ENCODE data around the gene ATP5MC2.
"Not testable (repeated sequence)": the region's sequence is repeated elsewhere in the genome, so short reads cannot be mapped to it uniquely, and the experiment has no call there.

Gene ATP5MC2

DNA sequence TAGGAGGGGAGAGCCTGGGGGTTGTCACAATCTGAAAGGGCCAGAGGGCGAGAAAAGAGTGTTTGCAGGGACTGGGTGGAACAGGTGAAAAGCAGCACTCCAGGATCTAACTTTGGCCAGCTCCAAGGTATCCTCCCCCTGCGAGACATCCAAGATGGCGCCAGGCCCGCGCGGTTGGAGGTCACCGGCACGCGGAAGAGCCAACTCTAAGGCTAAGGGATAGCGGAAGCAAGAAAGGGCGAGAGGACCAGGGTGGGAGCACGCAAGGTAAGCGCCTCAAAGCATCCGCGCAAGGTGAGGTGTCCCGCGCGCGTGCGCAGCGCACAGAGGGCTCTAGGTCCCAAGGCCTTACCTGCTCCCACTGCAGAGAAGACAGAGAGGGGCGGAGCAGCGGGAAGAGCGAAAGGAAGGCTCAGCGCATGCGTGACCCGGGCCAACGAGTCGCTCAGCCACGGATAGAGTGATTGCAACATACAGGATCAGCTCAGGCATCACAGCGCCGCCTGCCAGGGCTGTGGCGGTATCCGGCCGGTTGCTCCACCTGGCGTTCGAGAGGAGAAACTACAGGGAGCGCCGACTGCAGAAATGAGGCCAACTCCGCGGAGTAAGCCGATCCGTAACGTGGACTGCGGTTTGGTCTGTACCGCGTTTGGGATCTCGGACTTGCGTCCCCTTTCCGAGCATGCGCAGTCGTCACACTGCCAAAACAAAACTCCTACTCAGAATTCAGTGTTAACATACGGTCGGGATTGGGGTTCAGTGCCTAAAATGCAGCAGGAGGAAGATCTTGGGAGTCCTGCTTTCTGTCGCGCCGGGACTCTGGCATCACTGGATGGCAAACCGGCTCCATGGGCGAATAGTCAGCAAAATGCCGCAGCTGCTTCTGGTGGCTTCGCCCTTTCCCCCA lies at the start of gene ATP5MC2:
Gene ATP5MC2 (minus strand): TSS at position 383 of the 907 bp plus-strand sequence. CDS start 3,469 bp downstream, outside the sequence.
- DNase-seq, result peak; percentile 98

GRCh38 chr12:53722450-53723041 lies 46.7 kb upstream of the ATP5MC2 start:
- DNase-seq, result no peak

DNA sequence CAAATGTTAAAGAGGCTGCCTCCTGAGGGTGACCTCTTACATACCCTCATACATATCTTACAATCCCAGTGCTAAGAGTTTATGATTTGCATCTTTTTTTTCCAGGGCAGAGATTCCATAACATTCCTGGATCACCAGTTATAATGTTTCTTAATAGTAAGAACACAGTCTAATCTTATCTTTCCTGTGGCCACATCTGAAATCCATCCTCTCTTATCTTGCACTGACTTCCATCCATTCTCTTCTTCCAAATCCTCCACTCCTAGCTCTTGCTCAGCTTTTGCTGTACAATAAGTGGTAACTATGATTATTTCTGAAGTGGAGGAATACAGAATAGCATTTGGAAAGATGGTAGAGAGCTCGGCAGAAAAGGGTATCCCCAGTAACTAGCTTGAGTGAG lies 45.1 kb upstream of the ATP5MC2 start:
- no peak for DNase-seq

- DNase-seq, result no peak
These were observed 43.8 kb upstream of the ATP5MC2 start for GRCh38 chr12:53719649-53720048.

- DNase-seq, result not testable (repeated sequence)
These were observed 42.7 kb upstream of the ATP5MC2 start for GRCh38 chr12:53718567-53718966.

DNA sequence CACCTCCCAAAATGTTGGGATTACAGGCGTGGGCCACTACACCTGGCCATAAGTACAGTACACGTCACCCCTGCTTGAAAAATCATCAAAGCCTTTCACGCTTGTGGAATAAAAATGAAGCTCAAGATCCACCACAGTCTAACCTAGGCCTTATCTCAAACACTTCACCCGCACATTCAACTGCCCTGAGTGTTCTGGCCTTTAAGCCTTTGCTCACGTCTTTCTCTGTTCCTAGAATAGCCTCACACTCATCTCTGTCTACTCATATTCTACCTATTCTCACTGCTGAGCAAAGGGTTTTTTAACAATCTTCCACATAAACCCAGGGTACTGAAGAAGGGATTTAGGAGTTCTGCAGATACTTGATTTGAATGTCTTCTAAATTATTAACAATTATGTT lies 41.4 kb upstream of the ATP5MC2 start:
- DNase-seq, result no peak

DNA sequence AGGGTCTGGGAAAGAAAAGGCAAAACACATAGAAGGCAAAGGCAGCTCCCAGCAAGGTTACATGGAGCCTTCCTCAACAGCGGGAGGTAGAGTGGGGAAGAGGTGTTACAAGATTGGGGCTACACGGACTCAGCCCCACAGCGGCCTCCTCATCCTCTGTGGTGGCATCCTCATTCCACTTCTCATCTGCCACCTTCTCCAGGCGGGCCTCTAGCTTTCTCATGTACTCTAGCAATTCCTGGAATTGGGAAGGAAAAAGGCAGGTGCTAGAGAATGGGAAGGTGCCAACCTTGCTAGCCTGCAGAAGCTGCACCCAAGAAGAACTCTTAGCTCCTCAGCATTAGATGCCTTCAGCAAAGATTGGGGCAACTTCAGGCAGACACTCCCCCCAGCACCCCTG lies 38.1 kb upstream of the ATP5MC2 start:
- no peak for DNase-seq

DNA sequence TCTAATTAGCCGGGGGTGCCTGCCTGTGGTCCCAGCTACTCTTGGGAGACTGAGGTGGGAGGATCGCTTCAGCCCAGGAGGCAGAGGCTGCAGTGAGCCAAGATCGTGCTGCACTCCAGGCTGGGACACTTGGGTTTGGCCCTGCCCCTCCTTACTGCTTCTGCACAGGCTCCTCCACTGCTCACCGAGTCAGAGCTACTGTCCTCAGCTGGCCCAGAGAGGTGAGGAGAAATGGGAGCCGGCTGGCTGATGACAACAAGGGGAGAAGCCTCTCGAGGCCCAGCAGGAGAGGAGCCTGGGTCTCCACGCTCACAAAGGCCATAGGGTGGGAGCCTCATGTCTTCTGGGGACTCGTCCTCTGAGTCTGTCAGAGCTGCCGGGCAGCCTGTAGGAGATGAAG lies 37.6 kb upstream of the ATP5MC2 start:
- DNase-seq, result no peak

GRCh38 chr12:53712059-53712643 lies 36.3 kb upstream of the ATP5MC2 start:
- DNase-seq, result no peak

- no peak for DNase-seq
These were observed 34.2 kb upstream of the ATP5MC2 start for GRCh38 chr12:53710091-53710490.

DNA sequence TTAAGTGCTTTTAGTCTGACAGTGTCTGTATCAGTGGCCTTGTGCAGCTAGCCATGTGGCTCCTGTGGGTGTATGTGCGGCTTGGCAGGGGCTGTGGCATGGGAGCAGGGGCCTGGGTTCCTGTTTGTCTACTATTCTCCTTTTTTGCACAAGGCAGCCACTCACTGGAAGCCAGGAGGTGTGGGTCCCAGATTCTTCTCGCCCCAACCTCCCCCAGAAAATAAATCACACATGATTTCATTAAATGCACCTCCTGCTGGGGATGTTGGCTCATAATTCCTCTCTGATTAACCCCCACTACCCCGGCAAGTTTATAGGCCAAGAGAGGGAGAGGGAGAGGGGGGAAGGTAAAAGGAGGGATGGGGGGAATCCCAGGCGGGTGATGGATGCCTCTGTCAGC lies 33.8 kb upstream of the ATP5MC2 start:
- no peak for DNase-seq

- no peak for DNase-seq
These were observed 30.2 kb upstream of the ATP5MC2 start for GRCh38 chr12:53706080-53706479.

DNA sequence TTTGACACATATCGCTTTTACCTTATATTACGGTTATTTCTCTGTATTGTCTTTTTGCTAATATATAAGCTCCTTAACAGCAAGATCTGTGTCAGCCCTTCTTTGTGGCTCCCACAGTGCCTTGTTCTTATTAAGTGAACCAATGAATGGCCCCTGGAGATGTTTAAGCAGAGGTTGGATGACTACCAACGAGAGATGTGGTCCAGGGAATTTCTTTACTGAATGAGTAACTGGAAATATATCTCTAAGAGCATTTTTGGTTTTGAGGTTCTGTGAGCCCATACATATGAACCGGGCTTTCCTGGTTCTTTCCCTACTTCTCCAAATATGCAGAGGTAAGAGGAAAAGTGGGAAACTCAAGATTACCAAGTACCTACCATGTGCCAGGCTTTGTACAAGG lies 27.9 kb upstream of the ATP5MC2 start:
- DNase-seq, result no peak

- DNase-seq, result peak; percentile 35
These were observed 25.8 kb upstream of the ATP5MC2 start for GRCh38 chr12:53701518-53702264.

GRCh38 chr12:53700567-53700966 lies 24.7 kb upstream of the ATP5MC2 start:
- DNase-seq, result no peak

DNA sequence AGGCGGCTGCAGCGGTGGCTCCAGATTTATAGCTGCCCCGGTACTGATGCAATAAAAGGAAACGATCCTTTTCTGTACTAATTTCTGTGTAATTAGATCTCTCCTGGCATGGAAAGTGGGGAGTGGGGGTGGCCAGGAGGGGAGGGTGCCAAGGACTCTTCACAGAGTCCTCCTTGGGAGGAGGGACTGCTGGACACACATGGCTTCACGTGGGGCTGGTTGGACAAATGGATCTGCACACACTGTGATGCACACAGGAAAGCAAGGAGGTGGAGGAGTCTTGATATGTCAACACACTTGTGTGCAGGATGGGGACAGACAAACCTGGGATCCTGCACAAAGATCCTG lies 23.8 kb upstream of the ATP5MC2 start:
- no peak for DNase-seq

GRCh38 chr12:53698948-53699677 lies 23.2 kb upstream of the ATP5MC2 start:
- no peak for DNase-seq

DNA sequence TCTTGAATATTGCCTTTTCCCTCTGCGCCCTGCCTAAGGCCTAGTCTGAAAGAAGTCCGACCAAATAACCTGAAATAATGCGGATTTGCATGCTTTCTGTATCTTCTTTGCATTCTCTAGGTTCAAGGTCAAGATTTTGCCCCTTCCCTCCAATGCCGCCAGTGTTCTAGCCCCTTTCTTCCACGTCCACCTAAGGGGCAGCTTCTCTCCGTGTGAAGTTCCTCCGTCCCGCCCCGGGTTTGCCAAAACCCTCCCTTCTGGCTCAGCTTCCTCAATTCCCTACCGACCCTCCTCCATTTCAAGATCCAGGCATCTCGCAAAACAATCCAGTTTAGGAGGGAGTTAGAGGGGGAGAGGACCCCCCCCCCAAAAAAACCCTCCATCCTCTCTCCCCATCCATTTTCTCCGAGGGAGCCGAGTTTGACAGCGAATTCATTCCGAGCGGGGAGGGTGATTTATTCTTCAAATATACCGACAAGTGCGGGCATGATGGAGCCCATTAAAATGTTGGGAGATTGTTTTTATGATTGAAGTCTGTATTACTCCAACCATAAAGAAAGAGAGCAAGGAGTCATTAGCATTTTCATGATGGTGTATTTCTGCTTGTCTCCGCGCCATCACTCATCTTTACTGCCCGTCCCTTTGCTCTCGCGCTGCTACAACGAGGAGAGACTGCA lies 20.9 kb upstream of the ATP5MC2 start:
- DNase-seq, result no peak

DNA sequence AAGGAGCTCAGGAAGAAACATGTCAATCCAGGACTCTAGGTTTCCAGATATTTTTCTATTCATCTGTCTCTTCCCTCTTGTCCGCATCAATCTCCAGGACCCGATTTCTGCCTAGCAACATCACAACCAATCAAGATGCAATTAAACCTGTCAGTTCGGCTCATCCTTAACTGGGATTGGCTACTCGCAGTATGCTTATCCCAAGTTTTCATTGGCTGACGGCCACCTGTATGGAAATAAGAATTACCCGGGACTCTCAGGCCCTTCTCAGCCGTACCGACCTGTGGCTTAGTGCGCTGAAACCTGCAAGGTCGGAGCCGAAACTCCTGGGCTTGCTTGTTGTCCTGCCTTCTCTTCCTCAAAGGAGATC lies 20.4 kb upstream of the ATP5MC2 start:
- DNase-seq, result no peak

GRCh38 chr12:53695152-53696145 lies 19.6 kb upstream of the ATP5MC2 start:
- DNase-seq, result no peak

DNA sequence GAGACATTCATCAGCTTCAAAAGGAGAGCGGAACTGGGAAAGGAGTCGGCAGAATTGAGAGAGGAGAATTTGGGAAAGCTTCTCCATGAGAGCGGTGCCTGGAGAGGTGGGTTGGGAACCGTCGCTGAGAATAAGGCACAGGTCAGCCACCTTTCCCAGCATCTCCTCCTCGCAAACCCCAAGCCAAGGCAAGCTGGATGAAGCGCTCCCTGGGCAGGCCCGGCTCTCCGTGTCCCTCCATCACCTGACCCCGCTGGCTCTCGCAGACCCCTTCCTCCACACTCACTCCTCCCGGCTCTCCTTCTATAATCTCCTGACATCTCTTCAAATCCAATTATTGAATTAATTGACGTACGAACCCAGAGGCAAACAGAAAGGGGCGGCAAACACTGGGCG lies 18.9 kb upstream of the ATP5MC2 start:
- DNase-seq, result no peak

Measured in MV-4-11 (cell line).